Renal cortex interstitium (tissue), 11 donors: ENCODE data around the gene PEX5L. TPM values are rescaled to one million over a fixed set of nuclear protein-coding genes. Genes with fewer than 3 reads are reported as not detected.
"Not testable (repeated sequence)": the region's sequence is repeated elsewhere in the genome, so short reads cannot be mapped to it uniquely, and the experiment has no call there.

Experiments
- DNase-seq, 11 donors: peaks; one replicate each; pipeline ENCODE4 v3.0.0-alpha.2; 2013; ENCODE audit warnings: low read depth in 9 of 11, low spot score in 4 of 11; ENCODE audit errors: extremely low read depth in 1 of 11
- polyA plus RNA-seq, 3 donors: library from polyadenylated mRNA; unstranded; fragments of 120-200 nt; gene quantifications; one replicate each; pipeline ENCODE4 v1.2.1, GENCODE V29; 2013; ENCODE audit not compliant: insufficient read length in 3 of 3

The PEX5L gene
- polyA plus RNA-seq, 3 donors = 0.31 to 0.50 (median 0.39) TPM

- no peak for DNase-seq
Measured at GRCh38 chr3:180018543-180018942, 18.2 kb downstream of the PEX5L start.

GRCh38 chr3:180017846-180018245, 18.9 kb downstream of the PEX5L start:
- no peak for DNase-seq

- DNase-seq = no peak
Measured at GRCh38 chr3:180011927-180012326, 24.8 kb downstream of the PEX5L start.

- not testable (repeated sequence) for DNase-seq
Measured at GRCh38 chr3:180008318-180008717, 28.4 kb downstream of the PEX5L start.

DNA sequence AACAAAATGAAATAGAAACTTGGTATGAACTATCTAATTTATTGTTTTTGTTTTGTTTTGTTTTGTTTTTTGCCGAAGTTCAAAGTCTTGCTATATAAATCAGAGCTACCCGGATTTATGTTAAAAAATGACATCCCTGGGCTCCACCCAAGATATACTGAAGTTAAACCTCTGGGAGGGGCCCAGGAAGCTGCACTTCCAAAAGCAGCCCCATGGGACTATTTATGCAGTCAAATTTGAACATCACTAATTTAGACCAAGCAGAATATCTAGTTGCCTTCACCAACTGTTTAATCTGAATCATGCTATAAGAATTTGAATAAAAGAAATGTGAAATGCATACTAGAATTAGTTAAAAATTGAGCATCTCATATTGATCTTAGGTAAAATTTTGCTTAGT, 32.2 kb downstream of the PEX5L start:
- DNase-seq = no peak

GRCh38 chr3:180002006-180002405, 34.7 kb downstream of the PEX5L start:
- DNase-seq = no peak

DNA sequence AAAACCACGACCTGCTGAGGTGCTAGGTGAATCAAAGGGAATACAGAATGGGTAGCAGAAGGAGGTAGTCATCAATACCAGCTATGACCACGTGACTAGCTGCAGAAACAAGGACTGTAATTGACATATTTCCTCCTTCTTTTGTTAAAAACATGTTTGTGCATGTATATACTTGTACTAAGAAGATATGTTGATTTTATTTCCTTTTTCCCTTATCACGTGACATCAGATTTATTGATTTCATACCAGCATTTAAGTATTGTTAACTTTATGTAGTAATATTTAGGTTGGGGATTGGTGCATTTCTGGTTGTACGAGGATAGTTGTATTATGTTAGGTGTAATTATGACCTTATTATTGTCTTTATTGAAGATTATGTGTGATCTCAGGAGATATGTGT, 36.2 kb downstream of the PEX5L start:
- no peak for DNase-seq

DNA sequence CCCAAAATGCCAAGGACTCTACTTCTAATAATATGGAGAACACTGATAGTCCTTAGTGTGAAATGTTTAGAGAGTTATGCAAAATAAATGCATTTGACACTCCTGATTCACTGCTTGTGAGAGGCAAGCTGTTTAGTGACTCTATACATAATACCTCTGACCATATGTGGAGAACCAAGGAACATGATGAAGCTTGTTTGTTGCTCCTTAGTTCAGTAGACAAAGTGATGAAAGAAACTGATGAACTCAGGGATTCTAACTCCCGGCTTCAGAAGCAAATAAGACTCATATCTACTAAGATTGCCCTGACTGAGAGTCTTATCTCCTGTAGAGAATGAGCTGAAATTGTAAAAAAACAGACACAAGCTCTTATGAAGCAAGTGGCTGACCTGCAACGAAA, 41.3 kb downstream of the PEX5L start:
- no peak for DNase-seq

GRCh38 chr3:179991883-179992282, 44.9 kb downstream of the PEX5L start:
- DNase-seq = no peak

- DNase-seq = no peak
Measured at GRCh38 chr3:179991104-179991503, 45.6 kb downstream of the PEX5L start.

DNA sequence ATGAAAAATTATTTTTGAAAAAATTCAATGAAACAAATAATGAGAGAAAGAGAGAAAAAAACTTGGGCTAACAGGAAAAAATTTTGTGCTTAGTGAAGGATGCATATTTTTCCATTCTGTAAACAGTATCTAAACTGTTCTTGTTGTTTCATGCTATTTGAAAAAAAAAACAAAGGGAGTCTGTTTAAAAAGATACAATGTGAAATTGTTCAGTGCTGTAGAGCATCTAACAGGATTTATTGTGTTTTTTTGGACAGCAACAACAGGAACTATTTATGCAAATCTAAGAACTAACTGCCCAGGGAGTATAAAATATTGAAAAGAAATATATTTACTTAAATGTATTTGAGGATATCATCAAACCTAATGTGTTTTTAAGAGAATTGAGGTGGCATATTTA, 55.1 kb downstream of the PEX5L start:
- no peak for DNase-seq

DNA sequence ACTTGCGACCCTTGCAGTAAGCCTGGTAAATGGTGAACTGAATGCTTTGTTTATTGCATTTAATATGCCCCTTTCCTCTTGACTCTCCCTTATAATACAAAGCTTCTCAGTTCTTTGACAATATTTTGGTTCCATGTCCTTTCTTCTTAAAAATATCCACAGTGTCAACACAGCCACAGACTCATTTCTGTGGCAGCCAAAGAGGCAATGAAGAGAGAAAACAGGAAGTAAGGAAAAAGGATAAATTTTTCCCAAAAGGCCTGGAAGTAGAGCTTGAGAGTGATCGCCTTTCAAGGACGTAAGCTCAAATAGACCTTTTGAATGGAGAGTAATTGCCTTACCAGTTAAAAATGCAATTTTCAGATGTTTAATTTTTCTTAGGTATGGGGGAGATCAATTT, 59.4 kb downstream of the PEX5L start:
- no peak for DNase-seq

DNA sequence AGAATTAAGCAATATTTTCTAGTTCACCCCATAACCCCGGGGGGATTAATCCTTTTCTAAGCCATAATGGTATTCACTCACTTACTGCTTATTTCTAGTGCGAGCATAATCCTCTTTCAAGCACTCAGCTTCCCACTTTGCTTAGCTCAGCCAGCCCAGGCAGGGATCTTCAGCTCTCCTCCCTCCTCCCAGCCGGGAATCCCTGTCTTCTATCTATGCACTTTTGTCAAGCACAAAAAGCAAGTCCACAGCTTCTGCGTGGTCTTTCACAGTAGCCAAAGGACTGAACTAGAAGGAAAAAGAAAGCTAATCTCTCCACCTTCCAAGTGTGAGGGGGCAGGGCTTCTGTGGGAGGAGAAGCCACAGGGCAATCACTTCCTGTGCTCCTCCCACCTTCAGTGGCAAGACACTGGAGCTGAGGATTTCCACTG, 62.8 kb downstream of the PEX5L start:
- no peak for DNase-seq

GRCh38 chr3:179972881-179973423, 63.8 kb downstream of the PEX5L start:
- no peak for DNase-seq

DNA sequence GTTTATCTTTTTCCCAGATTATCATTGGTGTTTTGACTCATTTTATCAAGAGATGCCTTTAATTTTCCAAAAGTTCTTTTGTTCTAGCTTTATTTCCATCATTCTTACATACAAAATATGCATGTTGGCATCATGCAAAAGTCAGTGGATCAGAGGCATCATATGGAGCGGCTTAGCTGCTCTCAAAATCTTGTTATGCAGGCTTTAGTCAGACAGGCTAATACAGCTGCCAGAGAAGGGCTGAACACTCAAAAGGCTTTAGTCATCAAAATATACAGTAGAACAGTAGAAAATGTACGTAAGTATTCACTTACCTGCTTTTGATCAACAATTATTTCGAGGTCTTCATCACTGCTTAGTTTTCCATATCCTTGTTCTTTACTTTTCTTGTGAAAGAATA, 65.5 kb downstream of the PEX5L start:
- no peak for DNase-seq

GRCh38 chr3:179970746-179971145, 66.0 kb downstream of the PEX5L start:
- no peak for DNase-seq

- no peak for DNase-seq
Measured at GRCh38 chr3:179969525-179969924, 67.2 kb downstream of the PEX5L start.

GRCh38 chr3:179967622-179968021, 69.1 kb downstream of the PEX5L start:
- no peak for DNase-seq

- no peak for DNase-seq
Measured at GRCh38 chr3:179964890-179965289, 71.8 kb downstream of the PEX5L start.

- no peak for DNase-seq
Measured at GRCh38 chr3:179962629-179963387, 73.9 kb downstream of the PEX5L start.

- peak in 1 of 11 donors; percentile 28 for DNase-seq
Measured at GRCh38 chr3:179961703-179962078, 75.0 kb downstream of the PEX5L start.
